Activated CD8-positive, alpha-beta memory T cell treated with anti-CD3 and anti-CD28 coated beads for 4 hours (primary cell): ENCODE measurements around the gene PLPP7.

Experiments used
- DNase-seq, 2 donors: peaks; one replicate each; pipeline ENCODE4 v3.0.0-alpha.2; 2020; ENCODE audit warnings: low read depth in 2 of 2

Gene PLPP7

DNA sequence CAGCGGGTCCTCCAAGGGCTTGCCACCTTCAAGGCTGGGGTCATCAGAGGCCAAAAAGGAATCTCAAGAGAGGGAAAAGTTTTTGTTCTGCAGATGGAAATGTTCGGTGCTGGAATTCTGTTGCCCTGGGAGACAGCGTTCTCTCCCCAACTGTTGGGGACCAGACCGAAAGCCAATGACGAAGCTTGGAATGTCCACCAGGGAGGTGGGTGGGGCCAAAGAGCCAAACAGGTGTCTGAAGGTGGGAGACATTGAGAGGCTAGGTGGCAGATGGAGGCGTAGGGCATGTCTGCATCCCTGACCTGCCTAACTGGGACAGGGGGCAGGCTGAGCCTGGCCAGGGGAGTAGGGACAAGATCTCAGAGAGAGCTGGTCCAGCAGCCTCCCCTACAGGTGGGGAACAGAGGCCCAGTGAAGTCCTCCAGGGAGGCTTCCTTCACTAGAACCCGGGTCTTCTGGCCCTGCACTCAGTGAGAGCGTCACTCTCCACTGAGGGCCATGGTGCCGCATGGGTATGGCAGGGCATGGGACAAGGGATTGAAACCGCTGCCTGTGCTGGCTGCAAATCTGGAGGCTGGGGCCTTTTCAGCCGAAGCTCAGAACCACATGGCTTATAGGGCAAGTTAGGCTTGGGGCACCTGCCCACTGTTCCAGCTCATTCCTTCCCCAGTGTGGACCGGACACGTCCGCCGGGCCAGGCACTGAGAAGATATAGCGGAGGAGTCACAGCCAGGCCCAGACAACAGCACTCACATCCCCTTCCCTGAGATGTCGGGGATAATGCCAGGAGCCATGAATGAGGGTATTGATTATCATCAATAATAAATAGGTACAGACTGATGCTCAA lies 8.2 kb upstream of the PLPP7 start:
- no peak for DNase-seq

DNA sequence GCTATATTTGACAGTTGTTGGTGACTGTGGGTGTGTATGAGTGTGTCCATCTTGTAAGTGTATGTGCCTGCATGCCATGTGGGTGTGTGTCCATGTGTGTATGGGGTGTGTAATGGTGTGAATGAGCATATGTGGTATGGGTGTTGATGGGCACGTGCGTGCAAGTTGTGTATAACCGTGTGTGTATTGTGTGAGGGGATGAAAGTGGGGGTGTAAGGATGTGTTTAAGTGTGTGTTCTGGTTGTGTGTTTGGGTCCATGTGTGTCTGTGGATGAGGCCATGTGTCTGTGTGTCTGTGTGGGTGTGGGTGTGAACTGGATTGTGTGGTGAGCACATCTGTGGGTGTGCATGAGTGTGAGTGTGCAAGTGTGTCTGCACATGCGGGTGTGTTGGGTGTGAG lies 7.3 kb upstream of the PLPP7 start:
- DNase-seq = no peak

DNA sequence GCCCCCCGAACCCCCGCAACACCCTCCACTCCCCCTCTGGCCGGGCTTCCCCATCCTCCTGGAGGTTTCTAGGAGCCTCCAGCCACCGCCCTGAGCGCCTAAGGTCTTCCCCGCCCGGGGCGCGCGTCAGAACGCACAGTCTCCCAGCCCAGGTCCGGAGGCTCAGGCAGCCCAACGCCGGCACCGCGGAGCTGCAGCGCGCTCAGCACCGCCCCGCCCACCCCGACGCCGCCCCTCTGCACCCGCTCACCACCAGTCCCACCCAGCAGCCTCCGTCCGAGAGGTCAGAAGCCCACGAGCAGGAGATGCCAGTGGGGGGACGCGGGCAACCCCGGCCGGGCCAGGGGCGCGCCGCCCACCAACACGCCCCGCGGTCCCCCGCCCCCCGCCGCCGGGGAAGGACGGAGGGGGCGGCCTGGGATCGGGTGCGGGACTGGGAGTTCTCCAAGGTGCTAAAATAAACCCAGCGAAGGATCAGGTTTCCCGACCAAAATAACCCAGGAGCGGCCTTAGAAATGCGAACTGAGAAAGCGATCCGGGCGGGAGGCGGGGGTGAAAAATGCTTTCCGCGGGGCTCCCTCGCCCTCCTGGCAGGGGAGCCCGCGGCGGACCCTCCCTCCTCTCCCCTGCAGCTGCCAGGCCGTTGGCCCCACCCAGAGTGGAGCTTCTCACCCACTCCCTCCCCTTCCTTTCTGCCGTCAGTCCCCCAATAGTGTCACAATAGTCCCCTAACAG lies 6.7 kb upstream of the PLPP7 start:
- no peak for DNase-seq

DNA sequence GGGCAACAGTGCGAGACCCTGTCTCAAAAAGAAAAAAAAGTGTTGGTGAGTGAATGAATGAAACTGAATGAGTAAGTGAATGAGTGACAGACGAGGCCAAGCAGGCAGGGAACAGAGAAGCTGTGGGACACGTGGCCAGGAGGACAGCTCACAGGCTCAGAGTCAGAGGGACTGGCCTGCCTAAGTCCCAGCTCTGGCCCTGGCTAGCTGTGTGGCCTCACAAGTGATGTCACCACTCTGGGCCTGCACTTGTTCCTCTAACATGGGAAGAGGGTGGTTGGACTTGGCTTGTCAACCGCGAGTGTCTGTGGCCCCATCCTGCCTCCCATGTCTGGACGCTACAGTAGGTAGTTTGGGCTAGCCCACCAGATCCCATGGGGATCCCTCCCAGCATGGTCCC lies 4.7 kb upstream of the PLPP7 start:
- DNase-seq = no peak

DNA sequence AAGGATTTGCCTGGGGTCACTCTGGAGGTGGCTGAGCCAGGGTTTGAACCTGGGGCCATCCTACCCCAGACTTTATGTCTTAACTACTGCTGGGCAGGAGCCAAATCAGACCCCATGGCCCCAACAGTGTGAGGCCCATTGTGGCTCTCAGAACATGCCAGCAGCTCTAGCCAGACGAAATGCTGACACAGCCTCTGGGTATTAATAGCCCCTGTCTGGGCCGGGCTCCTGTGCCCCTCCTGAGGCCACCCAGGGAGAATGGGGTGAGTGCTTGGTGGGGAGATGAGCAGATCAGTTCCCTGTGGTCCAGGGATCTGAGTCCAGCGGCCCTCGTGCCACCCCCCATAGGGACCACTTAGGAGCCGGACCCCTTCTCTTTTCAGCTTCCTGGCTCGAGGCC lies 2.2 kb upstream of the PLPP7 start:
- DNase-seq = no peak

DNA sequence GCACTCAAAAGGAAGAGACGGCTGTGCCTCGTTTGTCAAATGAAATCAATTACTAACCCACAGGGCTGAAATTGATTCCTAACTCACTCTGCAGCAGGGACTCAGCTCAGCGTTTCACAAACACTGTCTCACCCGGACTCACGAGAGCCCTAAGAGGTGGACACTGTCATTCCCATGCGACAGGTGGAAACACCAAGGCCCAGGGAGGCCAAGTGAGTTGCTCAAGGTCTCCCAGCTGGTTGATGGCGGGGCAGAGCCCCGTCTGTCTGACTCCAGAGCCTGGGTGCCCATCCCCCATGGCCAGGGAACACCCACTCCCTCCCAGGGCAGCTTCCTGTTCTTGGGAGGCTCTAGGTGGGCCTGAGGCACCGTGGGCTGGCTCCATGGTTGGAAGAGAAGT lies 1.3 kb upstream of the PLPP7 start:
- DNase-seq = no peak

DNA sequence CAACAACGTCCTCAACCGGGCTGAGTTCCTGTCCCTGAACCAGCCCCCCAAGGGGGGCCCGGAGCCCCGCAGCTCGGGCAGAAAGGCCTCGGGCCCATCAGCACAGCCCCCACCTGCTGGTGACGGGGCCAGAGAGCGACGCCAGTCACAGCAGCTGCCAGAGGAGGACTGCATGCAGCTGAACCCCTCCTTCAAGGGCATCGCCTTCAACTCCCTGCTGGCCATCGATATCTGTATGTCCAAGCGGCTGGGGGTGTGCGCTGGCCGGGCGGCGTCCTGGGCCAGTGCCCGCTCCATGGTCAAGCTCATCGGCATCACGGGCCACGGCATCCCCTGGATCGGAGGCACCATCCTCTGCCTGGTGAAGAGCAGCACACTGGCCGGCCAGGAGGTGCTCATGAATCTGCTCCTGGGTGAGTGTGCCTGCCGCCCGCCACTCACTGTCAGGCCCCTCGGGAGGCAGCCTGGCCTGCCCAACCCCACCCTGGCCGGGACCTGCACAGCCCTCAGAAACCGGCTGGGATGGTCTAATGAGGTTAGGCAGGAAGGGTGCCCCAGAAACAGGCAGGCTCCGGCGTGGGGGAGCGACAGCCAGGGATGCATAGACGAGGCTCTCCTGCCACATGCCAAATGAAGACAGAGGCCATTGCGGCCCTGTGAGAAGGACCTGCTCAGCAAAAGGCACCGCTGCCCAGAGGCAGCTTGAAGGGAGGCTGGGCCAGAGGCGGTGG lies 678 bp downstream of the PLPP7 start:
- DNase-seq = no peak

DNA sequence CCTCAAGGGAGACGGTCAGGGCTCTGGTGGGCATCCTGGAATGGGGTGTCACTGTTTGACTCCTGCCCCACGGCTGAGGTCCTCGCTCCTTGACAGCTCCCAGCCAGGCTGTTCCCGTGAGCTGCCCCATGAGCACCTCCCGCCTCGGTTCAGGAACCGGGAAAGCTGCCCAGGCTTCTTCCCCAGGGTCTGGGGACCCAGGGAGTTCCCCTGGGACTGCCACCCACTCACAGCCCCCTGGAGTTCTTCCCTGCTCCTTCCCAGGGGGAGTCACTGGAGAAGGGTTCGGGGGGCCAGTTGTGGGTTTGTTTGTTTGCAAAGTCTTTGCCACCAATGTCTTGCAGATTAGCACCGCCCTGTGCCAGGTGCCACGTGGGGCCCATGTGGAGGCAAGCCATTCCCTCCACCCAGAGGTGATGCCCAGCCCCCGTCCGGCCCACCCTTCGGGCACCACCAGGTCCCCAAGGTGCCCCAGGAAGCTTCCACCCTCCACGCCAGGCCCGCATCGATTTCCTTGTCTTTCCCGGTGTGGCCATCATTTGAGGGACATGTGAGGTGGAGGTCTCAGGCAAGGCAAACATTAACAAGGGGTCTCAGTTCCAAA lies 1.3 kb downstream of the PLPP7 start:
- no peak for DNase-seq

DNA sequence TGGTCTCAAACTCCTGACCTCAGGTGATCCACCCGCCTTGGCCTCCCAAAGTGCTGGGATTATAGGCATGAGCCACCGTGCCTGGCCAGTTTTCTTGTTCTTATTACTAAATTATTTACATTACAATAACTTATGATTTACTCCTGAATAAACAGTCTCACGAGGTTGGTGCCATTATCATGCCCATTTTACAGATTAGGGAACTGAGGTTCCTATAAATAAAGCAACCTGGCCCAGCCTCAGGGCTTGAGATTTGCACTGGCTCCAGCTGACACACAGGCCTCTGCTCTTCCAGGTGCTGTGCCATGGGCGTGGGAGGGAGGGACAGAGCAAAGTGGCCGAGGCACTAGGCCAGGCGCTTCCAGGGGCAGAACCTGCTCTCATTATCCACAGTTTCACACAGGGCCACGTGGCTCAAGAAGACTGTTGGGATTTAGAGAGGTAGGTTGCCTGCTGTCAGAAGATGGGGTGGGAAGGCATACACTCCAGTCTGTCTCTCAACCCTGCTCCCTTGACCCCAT lies 2.3 kb downstream of the PLPP7 start:
- no peak for DNase-seq

DNA sequence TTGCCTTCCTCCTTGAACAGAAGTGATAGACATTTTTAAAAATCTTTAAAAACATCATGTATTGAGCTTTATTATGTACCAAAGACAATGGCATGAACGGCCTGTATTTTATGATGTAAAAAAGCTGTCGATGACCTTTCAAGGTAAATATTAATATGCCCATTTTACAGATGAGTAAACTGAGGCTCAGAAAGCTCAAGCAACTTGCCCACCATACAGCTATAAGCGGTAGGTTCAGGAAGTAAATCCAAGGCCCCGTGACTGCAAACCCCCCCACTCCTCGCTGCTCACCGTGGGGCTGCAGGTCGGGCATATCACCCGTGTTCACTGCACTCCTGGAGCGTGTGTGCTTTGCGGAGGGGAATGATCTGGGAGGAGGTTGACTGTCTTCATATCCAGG lies 3.4 kb downstream of the PLPP7 start:
- no peak for DNase-seq

DNA sequence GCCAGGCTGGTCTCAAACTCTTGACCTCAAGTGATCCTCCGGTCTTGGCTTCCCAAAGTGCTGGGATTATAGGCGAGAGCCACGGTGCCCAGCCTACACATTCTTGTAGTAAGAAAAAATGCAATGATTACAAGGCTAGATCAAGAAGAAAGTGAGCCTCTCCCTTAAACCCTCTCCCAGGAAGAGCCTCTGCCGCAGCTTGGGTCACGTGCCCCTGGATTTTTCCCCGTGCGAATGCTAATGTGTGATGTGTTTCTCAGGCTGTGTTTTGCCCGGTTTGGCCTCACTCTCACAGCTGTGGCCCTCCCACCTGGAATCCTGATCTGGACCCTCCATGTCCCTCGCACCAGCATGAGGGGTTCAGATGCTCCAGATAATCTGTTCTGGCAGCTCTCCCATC lies 6.9 kb downstream of the PLPP7 start:
- no peak for DNase-seq

DNA sequence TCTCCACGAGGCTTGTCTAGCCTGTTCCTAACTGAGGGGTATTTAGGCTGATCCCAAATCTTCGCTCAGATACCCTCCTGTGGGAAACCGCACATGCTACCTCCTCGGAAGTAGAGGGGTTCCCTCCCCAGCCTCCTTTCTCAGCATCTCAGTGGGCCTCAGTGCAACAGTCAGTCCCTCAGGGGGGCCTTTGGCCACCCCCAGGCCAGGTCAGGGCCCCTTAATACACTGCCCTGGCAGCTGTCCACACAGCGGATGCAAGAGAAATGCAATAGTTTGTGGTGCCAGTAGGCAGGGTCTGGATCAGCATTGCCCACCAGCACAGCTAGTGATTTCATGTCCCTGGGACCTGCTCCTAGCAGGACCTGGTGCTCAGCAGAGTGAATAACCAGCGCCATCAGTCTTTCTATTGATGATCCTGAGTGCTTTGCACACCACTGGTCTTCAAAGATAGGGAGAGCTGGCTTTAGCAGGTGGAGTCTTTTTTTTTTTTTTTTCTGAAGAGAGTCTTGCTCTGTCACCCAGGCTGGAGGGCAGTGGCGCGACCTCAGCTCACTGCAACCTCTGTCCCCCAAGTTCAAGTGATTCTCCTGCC lies 7.5 kb downstream of the PLPP7 start:
- no peak for DNase-seq

DNA sequence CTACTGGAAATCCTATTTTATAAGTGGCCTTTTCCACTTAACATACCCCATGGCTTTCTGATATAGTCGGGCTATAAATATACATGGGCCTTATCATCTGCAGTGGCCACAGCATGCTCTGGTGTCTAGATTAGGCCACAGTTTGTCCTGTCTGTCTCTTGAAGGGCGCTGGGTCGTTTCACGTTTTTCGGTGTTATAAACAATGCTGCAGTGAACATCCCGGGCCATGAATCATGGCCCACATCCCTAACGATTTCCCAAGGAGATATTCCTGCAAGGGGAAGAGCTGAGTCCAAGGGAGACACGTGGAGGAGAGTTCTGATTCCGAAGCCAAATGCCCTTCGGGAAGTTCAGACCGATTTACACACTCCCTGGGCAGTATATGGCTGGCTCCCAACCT lies 8.4 kb downstream of the PLPP7 start:
- DNase-seq = no peak

DNA sequence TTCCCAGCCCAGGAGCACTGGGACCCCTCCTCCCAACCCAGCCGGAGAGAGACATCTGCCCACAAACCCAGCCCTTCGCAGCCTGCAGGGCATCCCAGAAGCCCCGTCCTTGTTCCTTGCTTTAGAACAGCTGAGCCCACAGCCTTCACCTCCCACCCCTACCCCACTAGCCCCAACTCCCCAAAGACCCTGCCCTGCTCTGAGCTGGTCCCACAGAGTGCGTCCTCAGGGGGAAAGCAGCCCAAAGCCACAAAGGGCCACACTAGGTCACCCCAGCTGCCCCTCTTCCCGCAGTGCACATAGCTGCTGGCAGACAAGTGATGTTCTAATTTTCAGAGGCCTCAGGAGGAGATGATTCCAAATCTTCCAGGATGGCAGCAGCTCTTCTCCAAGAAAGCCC lies 8.8 kb downstream of the PLPP7 start:
- DNase-seq = no peak

DNA sequence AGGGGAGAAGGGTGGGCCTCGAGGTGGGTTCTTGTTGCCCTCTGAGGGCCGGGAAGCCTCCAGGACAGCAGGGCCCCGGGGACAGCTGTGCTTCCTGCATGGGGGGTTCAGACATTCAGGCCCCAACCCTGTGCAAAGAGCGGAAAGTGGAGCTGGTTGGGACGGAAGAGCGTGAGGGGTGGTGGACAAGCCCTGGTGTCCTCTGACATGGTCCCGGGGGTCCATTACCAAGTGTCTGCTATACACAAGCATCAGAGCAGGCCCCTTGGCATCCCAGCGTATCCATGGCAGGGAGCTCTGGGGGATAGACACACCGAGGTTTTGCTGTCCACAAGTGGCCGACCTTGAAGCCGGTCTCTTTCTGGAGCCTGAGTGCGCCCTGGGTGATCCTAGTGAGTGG lies 9.3 kb downstream of the PLPP7 start:
- DNase-seq = no peak

DNA sequence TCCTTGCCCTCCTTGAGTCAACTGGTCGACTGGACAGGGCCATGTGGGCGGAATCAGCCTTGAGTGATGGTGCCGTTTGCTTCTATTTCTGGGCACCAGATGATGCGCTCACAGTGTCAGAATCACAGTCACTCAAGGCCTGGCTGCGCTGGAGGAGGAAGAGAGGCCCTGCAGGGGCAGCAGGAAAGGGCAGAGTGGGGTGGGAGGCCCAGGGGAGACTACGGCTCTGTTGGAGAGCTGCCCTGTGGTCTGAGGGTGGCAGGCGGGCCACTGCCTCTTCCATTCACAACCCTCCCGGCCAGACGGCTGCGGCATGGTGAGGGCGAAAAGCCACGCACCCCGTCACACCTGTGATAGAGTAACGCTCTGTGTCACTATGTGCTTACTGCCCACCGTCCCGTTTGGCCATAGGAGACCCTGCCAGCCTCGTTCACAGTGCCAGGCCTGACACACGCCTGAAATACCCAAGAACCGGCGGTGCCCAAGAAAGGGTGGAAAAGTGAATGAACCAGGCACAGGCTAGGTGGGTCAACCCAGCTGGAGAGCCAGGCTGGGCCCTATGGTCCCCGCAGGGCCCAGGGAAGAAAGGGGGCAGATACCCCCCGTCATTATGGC lies 9.9 kb downstream of the PLPP7 start:
- DNase-seq = no peak

DNA sequence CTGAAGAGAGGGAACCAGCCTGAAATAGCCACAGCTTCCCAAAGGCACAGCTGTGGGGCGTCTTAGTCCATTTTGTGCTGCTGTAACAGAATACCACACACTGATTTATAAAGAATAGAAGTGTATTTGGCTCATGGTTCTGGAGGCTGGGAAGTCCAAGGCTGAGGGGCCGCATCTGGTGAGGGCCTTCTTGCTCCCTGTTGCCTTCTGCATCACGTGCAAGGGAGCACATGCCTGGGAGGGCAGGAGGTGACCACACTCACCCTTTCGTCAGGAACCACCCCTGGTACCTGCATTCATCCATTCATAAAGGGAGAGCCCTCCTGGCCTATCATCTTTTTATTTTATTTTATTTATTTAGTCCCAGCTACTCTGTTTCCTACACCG lies 10.4 kb downstream of the PLPP7 start:
- DNase-seq = no peak

DNA sequence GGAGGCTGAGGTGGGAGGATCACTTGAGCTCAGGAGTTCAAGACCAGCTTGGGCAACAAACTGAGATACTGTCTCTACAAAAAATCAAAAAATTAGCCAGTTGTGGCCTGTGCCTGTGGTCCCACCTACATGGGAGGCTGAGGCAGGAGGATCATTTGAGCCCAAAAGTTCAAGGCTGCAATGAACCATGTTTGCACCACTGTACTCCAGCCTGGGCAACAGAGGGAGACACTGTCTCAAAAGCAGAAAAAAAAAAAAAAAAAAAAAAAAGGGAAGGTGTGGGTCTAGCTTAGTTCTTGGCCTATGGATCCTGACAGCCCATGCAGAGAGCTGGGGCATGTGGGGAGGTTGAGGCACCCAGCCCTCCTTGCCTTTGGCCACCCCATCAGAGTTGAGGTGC lies 10.9 kb downstream of the PLPP7 start:
- DNase-seq = no peak

DNA sequence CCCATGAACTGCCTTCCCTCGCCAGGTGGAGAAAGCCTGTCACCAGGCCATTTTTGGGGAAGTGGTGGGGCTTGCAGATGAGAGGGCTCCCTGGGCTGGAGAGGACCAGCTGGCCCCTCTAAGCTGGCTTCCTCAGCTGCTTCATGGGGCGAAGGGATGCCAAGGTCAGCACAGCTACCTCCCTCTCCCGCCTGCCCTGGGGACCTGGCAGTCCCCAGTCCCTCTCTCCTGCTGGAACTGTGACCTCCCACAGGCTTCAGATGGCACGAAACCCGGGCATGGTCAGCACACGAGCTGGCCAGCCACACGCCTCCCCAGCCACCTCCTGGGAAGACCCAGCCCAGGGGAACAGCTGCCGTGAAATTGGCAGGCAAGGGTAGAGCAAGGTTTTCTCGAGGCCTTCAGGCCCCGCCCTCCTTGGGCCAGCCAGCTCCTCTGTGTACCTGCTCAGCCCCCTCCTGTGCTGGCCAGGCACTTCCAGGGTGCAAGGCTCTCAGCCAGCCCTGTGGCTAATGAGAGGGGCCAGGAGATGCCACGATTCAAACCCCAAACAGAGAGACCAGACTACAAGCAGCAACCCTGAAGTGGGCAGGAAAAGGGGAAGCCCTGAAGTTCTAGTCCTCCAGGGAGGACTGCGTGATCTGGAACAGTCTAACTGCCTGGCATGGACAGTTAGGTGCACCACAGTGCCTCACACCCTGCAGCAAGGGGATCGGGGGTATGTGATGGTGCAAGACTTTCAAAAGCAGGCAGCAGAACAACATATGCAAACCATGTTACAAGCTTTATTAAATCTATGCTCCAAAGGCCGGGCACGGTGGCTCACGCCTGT lies 12.9 kb downstream of the PLPP7 start:
- no peak for DNase-seq
